Spleen (tissue), 7 donors: ENCODE data around the gene TTLL12.

ENCODE experiments used
- POLR2A ChIP-seq, 3 donors: fragments of 450-650 bp; IDR thresholded peaks; one replicate each; pipeline ENCODE4 v1.5.1; 2017; ENCODE audit warnings: antibody characterized with exemption in 3 of 3, mild to moderate bottlenecking in 1 of 3
- POLR2AphosphoS5 ChIP-seq, 3 donors: sonication (generic); formaldehyde crosslinking; IDR thresholded peaks; one replicate each; pipeline ENCODE4 v1.5.1; 2017; ENCODE audit warnings: antibody characterized with exemption in 3 of 3
- TF ChIP-seq, protein P1 (sequence below), 11 experiments: fragments of 200-600 bp in 7 of 11; fragments of 450-650 bp in 4 of 11; sonication (generic) in 4 of 11; IDR thresholded peaks in 8 of 11; conservative IDR thresholded peaks in 3 of 11; 1 replicate in 7 of 11; 2 replicates in 4 of 11; pipeline versions ENCODE4 v1.4.0 to v1.8.0; 2016 to 2021; ENCODE audit warnings: antibody characterized with exemption in 11 of 11, inconsistent platforms in 4 of 11, mild to moderate bottlenecking in 1 of 11
- donor health status: DM: no; HTN: no; CAD: no; lungs with moderate emphysema.
- donor health status: DM: no; HTN: no; CAD: no.
- donor health status: DM: no; HTN: no; CAD: no.

DNA sequence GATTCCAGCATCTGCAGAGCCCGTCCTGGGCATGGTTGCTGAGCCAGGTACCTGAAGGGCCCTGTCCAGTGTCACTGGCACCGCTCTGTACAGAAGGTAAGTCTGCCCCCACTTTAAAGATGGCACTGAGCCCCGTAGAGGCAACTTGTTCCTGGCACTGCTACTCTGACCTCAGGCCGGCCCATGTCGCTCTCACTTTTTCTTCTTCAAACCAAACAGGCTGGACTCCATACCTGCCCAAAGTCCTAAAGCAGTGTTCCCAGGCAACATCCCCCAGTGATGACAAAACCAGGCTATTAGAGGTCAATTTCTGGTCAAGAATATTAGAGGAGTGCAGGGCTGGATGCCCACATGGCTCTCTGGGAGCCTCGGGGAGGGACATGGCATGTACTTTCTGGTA lies 46.6 kb upstream of the TTLL12 start:
- no peak for TF ChIP-seq POLR2A (IDR thresholded peaks at IDR 0.05)
- TF ChIP-seq, protein P1, sequence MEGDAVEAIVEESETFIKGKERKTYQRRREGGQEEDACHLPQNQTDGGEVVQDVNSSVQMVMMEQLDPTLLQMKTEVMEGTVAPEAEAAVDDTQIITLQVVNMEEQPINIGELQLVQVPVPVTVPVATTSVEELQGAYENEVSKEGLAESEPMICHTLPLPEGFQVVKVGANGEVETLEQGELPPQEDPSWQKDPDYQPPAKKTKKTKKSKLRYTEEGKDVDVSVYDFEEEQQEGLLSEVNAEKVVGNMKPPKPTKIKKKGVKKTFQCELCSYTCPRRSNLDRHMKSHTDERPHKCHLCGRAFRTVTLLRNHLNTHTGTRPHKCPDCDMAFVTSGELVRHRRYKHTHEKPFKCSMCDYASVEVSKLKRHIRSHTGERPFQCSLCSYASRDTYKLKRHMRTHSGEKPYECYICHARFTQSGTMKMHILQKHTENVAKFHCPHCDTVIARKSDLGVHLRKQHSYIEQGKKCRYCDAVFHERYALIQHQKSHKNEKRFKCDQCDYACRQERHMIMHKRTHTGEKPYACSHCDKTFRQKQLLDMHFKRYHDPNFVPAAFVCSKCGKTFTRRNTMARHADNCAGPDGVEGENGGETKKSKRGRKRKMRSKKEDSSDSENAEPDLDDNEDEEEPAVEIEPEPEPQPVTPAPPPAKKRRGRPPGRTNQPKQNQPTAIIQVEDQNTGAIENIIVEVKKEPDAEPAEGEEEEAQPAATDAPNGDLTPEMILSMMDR (IDR thresholded peaks at IDR 0.05 in 8 of 11, conservative IDR thresholded peaks at IDR 0.05 in 3 of 11), result no peak
- no peak for TF ChIP-seq POLR2AphosphoS5 (IDR thresholded peaks at IDR 0.05)
